Vagina (tissue), 2 donors: ENCODE results near the gene IP6K1. TPM values are rescaled to one million over a fixed set of nuclear protein-coding genes. Genes with fewer than 3 reads are reported as not detected.

ENCODE experiments used
- DNase-seq, 2 donors: peaks; one replicate each; pipeline ENCODE4 v3.0.0-alpha.2; 2017; ENCODE audit errors: extremely low spot score in 2 of 2
- H3K27ac ChIP-seq: fragments of 200-600 bp; sonication (generic); one replicate; pipeline ENCODE4 v1.5.1; 2019
- H3K27me3 ChIP-seq: fragments of 200-600 bp; sonication (generic); one replicate; pipeline ENCODE4 v1.5.1; 2019
- H3K36me3 ChIP-seq, 2 donors: fragments of 200-600 bp; sonication (generic); one replicate each; pipeline ENCODE4 v1.5.1; 2017 to 2019
- H3K4me1 ChIP-seq: fragments of 200-600 bp; sonication (generic); one replicate; pipeline ENCODE4 v1.5.1; 2019
- H3K4me3 ChIP-seq, 2 donors: fragments of 200-600 bp; sonication (generic); 1 replicate in 1 of 2; 2 replicates in 1 of 2; pipeline ENCODE4 v1.5.1; 2016 to 2019
- H3K9me3 ChIP-seq: fragments of 200-600 bp; sonication (generic); one replicate; pipeline ENCODE4 v1.5.1; 2019
- CTCF ChIP-seq, 3 experiments: fragments of 450-650 bp in 2 of 3; fragments of 200-600 bp in 1 of 3; sonication (generic) in 1 of 3; IDR thresholded peaks; one replicate each; pipeline ENCODE4 v1.5.1; 2017 to 2019; ENCODE audit warnings: antibody characterized with exemption in 3 of 3, mild to moderate bottlenecking in 2 of 3, moderate library complexity in 2 of 3
- POLR2A ChIP-seq, 2 donors: fragments of 450-650 bp; IDR thresholded peaks; one replicate each; pipeline ENCODE4 v1.6.1; 2017; ENCODE audit warnings: antibody characterized with exemption in 2 of 2, mild to moderate bottlenecking in 2 of 2, moderate library complexity in 2 of 2
- POLR2AphosphoS5 ChIP-seq, 2 donors: sonication (generic); formaldehyde crosslinking; IDR thresholded peaks; one replicate each; pipeline ENCODE4 v1.9.0; 2017; ENCODE audit warnings: antibody characterized with exemption in 2 of 2, mild to moderate bottlenecking in 2 of 2, low read depth in 1 of 2; ENCODE audit not compliant: insufficient read depth in 1 of 2
- intact Hi-C: fragments of 100-400 bp; cut with DNase I; formaldehyde crosslinking; loops from one replicate; pipeline ENCODE4 v1.15.1; 2023
- total RNA-seq: library from RNA; depleted of rRNA; stranded (reverse); fragments of >200 nt; gene quantifications from one replicate; pipeline ENCODE4 v1.2.3, GENCODE V29; 2016

The IP6K1 gene
- total RNA-seq, 1 donor from 2014 or later = 46.2 TPM

DNA sequence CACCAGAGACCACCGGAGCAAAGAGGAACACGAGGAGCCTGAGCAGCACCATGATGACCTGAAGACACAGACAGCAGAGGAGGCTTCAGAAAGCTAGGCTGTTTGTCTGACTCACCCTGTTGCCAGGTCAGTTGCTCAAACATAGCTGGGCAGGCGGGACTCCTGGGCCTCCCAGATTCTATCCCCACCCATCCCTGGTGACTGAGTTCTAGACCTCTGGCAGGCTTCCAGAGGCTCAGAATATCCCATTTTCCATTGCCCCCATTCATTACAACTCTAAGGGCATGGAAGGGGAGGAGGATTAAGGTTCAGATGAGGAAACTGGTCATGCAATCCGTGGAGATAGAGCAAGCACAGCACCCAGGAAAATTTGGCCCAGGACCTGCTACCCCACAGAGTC, 13.4 kb upstream of the IP6K1 start, which contains the start of gene CDHR4:
TSS of gene CDHR4 (minus strand) at position 113 of the 400 bp plus-strand sequence. CDS start at position 52, 61 bp downstream.
- intact Hi-C loops = loop anchor here (5.0 kb wide), 1 partner anchor 43 kb away; no protein-coding TSS in a partner anchor
- no peaks in the 10 kb centered on the region for H3K36me3 ChIP-seq

DNA sequence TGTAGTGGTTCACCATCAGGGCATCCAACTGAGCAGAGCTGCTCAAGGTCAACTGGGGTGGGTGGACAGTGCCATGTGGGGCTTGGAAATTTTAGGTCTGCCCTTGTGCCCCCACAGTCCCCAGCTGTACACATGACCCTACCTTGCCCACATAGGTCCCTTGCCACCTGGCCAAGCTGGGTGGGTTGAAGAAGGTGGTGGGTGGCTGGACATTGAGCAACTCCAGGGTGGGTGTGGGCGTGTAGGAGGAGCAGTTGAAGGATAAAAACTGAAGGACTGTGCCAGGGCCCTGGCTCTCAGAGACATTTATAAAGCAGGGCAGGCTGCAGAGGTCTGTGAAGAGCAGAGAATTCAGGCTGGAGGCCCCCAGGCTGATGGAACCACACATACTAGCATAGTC, 12.8 kb upstream of the IP6K1 start:
- TF ChIP-seq CTCF (IDR thresholded peaks at IDR 0.05) = no peak
- no peak for TF ChIP-seq POLR2A (IDR thresholded peaks at IDR 0.05)
- TF ChIP-seq POLR2AphosphoS5 (IDR thresholded peaks at IDR 0.05; ENCODE audit: insufficient read depth in 1 of 2, low read depth in 1 of 2) = no peak
- intact Hi-C loops = no loop called here
- Histone ChIP-seq H3K9me3 (no peaks in the 10 kb centered on the region), H3K36me3 (no peaks in the 10 kb centered on the region), H3K4me1 (peaks cover 8% of the 10 kb centered on the region), H3K27me3 (no peaks in the 10 kb centered on the region), H3K27ac (peak overlapping the region; percentile 13), H3K4me3 (no peak overlapping the region)
- DNase-seq = no peak

More for the DNA sequence above, 13.4 kb upstream of the IP6K1 start, which contains the start of gene CDHR4:
- no peaks in the 10 kb centered on the region for H3K9me3 ChIP-seq
- H3K27me3 ChIP-seq = no peaks in the 10 kb centered on the region
- peaks cover 14% of the 10 kb centered on the region for H3K4me1 ChIP-seq
- DNase-seq = no peak
- H3K4me3 ChIP-seq = no peak within 1 kb of the TSS
- TF ChIP-seq POLR2A (IDR thresholded peaks at IDR 0.05) (no peak), CTCF (IDR thresholded peaks at IDR 0.05) (no peak), POLR2AphosphoS5 (IDR thresholded peaks at IDR 0.05; ENCODE audit: insufficient read depth in 1 of 2, low read depth in 1 of 2) (no peak)
- H3K27ac ChIP-seq = peak within 1 kb of the TSS; percentile 13

GRCh38 chr3:49794926-49795905, 8.9 kb upstream of the IP6K1 start:
- no peaks in the 10 kb centered on the region for H3K9me3 ChIP-seq
- TF ChIP-seq CTCF (IDR thresholded peaks at IDR 0.05) (no peak), POLR2AphosphoS5 (IDR thresholded peaks at IDR 0.05; ENCODE audit: insufficient read depth in 1 of 2, low read depth in 1 of 2) (no peak), POLR2A (IDR thresholded peaks at IDR 0.05) (no peak)
- H3K27me3 ChIP-seq = no peaks in the 10 kb centered on the region
- intact Hi-C loops = no loop called here
- DNase-seq = no peak
- H3K36me3 ChIP-seq = no peaks in the 10 kb centered on the region
- no peak overlapping the region for H3K4me3 ChIP-seq
- H3K27ac ChIP-seq = no peak overlapping the region
- H3K4me1 ChIP-seq = no peaks in the 10 kb centered on the region

- no peaks in the 10 kb centered on the region for H3K9me3 ChIP-seq
- DNase-seq = no peak
Observed at GRCh38 chr3:49794431-49794830, 8.1 kb upstream of the IP6K1 start.

More at GRCh38 chr3:49794431-49794830, 8.1 kb upstream of the IP6K1 start:
- intact Hi-C loops = no loop called here
- Histone ChIP-seq H3K4me3 (no peak overlapping the region), H3K27me3 (no peaks in the 10 kb centered on the region), H3K27ac (no peak overlapping the region), H3K36me3 (no peaks in the 10 kb centered on the region), H3K4me1 (no peaks in the 10 kb centered on the region)
- TF ChIP-seq CTCF (IDR thresholded peaks at IDR 0.05) = no peak
- no peak for TF ChIP-seq POLR2AphosphoS5 (IDR thresholded peaks at IDR 0.05; ENCODE audit: insufficient read depth in 1 of 2, low read depth in 1 of 2)
- TF ChIP-seq POLR2A (IDR thresholded peaks at IDR 0.05) = no peak
